SJSA1 (cell line): ENCODE results near the gene ZNF878. TPM values are rescaled to one million over a fixed set of nuclear protein-coding genes. Genes with fewer than 3 reads are reported as not detected.

ENCODE experiments used
- DNase-seq, 2 experiments: peaks; one replicate each; pipeline ENCODE4 v3.0.0-alpha.2; 2015 to 2020; ENCODE audit warnings: low spot score in 2 of 2, low read depth in 1 of 2
- H3K27ac ChIP-seq: fragments of 250-450 bp; sonication (Bioruptor Pico); 2 replicates; pipeline ENCODE4 v1.5.1; 2020; ENCODE audit warnings: mild to moderate bottlenecking, moderate library complexity
- H3K27me3 ChIP-seq: fragments of 250-450 bp; sonication (Bioruptor Pico); replicated peaks from 2 replicates; pipeline ENCODE4 v1.5.1; 2020; ENCODE audit warnings: mild to moderate bottlenecking, moderate library complexity
- H3K36me3 ChIP-seq: fragments of 250-450 bp; sonication (Bioruptor Pico); 2 replicates; pipeline ENCODE4 v1.5.1; 2020; ENCODE audit warnings: mild to moderate bottlenecking
- H3K4me1 ChIP-seq: fragments of 250-450 bp; sonication (Bioruptor Pico); replicated peaks from 2 replicates; pipeline ENCODE4 v1.6.1; 2021; ENCODE audit warnings: mild to moderate bottlenecking
- H3K4me3 ChIP-seq: fragments of 250-450 bp; sonication (Bioruptor Pico); 2 replicates; pipeline ENCODE4 v1.5.1; 2020; ENCODE audit warnings: mild to moderate bottlenecking
- H3K9me3 ChIP-seq: fragments of 250-450 bp; sonication (Bioruptor Pico); replicated peaks from 2 replicates; pipeline ENCODE4 v1.5.1; 2020; ENCODE audit warnings: mild to moderate bottlenecking
- total RNA-seq: library from RNA; depleted of rRNA; stranded (reverse); fragments of >200 nt; shearing (Covaris generic); gene quantifications from 2 replicates; pipeline ENCODE4 v1.2.3, GENCODE V29; 2014

Gene ZNF878
- total RNA-seq, 1 experiment from 2014 or later = 0.08 TPM

DNA sequence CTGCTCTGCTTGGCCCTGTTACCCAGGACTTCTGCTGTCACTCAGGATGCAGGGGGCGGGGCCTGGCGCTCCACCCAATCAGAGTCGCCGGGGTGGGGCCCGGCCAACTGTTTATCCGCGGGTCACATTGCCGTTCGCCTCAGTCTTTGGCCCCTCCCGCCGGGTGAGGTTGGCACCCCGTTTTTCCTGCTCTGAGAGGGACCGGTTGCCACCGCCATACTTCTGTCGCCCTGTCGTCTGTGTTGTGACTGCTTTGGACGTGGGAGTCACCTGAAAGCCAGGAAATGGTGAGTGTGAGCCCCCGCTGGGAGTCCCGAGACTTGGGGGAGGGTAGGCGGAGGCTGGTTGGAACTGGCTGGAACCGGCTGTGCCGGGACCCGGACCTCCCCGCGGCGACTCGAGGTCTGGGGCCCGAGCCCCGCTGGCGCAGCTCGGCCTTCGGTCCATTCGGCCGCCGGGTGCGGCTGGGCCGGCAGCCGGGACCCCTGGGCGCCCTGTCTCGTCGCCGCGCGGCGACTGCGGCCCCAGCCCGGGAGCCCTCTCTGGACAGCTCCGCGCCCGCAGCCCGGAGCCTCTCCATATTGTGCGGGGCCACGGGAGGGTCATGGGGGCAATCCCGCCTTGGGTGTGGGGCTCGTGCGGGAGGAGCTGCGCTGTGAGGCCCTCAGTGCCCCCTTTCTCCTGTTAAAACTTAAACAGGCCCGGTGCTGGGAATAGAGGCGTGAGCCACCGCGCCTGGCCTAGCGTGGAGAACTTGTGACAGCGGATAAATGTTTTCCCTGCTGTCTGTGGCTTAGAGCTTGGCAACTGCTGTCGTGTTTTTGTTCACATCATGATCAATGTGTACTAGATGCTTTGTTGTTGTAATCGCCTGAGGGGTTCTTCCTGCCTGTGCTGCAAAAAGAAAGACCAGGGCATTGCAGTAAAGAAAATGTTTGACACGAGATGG lies 12.1 kb upstream of the ZNF878 start, which contains the start of gene ZNF844:
Gene ZNF844, plus strand, starts transcription at position 142 of the 949 bp plus-strand sequence. Its CDS starts 143 bp downstream, at position 285.
- peak in 1 of 2 experiments; percentile 46 for DNase-seq
- no peaks in the 10 kb centered on the region for H3K4me1 ChIP-seq
- no peak within 1 kb of the TSS; the same call in 1 of the 2 replicates for H3K27ac ChIP-seq
- no peaks in the 10 kb centered on the region for H3K27me3 ChIP-seq
- peaks cover 5% of the 10 kb centered on the region for H3K9me3 ChIP-seq
- H3K4me3 ChIP-seq = peak within 1 kb of the TSS; percentile 42
- H3K36me3 ChIP-seq = no peaks in the 10 kb centered on the region

DNA sequence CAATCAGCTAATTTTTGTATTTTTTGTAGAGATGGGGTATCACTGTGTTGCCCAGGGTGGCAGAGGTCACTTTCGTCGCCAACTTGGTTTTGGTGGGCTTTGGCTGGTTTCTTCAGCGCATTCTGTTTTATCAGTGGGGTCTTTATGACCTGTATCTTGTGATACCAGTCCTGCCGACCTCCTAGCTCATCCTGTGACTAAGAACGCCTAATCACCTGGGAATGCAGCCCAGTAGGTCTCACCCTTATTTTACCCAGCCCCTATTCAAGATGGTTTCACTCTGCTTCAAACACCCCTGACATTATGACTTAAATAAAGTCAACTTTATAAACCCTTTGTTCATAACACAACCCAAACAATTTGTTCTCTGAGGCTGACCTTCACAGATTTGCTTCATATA lies 3.0 kb upstream of the ZNF878 start:
- Histone ChIP-seq H3K9me3 (peaks cover 5% of the 10 kb centered on the region; the same call in 1 of the 2 replicates), H3K4me1 (no peaks in the 10 kb centered on the region), H3K4me3 (no peak overlapping the region), H3K27ac (no peak overlapping the region), H3K27me3 (no peaks in the 10 kb centered on the region), H3K36me3 (no peaks in the 10 kb centered on the region)
- no peak for DNase-seq

DNA sequence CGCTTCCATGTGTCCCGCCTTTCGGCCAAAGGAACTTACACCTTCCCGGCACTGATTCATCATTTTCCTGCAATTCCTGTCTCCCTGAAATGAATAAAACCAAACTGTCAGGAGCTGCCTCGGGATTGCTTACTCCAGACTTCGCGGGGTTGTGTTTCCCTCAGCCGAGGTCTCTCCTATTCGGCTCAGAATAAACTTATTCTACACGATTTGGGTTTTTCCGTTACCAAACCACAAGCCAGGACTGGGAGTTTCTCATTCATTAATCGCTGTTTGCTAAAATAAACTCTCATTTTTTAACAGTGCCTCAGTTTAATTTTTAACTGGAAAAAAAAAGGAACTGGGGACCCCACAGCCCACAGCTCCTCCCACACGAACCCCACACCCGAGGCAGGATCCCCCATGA lies 667 bp downstream of the ZNF878 start:
- no peak overlapping the region for H3K27ac ChIP-seq
- no peaks in the 10 kb centered on the region for H3K36me3 ChIP-seq
- H3K9me3 ChIP-seq = peaks cover 13% of the 10 kb centered on the region; the same call in 1 of the 2 replicates
- H3K27me3 ChIP-seq = no peaks in the 10 kb centered on the region
- no peak for DNase-seq
- H3K4me1 ChIP-seq = no peaks in the 10 kb centered on the region
- H3K4me3 ChIP-seq = peak overlapping the region; percentile 43

DNA sequence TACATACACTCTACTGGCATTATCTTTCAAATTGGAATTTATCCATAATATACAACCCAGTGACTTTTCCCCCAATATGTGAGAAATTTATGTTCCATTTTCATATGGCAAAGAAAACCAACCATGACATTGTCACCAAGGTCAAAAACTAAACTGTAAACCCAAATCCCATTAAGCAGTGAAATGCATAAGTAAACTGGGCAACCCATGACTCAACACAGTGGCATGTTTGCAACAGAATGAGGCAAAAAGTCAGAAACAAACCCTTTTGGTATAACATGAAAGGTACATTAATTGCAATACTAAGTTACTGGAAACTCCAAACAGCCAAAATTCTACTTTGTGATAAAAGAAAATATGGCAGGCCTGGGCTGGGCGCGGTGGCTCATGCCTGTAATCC lies 4.9 kb downstream of the ZNF878 start:
- Histone ChIP-seq H3K4me1 (no peaks in the 10 kb centered on the region), H3K9me3 (peaks cover 34% of the 10 kb centered on the region)
- no peak for DNase-seq

DNA sequence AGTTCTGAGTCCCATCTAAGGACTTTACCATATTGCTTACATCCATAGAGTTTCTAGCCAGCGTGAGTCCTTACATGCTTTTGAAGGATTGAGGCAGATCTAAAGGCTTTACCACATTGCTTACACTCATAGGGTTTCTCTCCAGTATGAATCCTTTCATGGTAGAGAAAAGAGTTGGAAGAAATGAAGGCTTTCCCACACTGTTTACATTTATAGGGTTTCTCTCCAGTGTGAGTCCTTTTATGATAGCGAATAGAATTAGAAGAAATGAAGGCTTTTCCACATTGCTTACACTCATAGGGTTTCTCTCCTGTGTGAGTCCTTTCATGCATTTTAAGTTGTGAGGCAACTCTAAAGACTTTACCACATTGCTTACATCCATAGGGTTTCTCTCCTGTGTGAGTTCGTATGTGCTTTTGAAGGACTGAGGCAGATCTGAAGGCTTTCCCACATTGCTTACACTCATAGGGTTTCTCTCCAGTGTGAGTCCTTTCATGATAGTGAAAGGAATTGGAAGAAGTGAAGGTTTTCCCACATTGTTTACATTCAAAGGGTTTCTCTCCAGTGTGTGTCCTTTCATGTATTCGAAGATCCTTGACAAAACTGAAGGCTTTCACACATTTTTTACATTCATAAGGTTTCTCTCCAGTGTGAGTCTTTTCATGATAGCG lies 8.9 kb downstream of the ZNF878 start:
- Histone ChIP-seq H3K4me1 (no peaks in the 10 kb centered on the region), H3K36me3 (0 out of 2 replicates have a peak, but pooled peaks cover 2% of the 10 kb centered on the region), H3K27ac (no peak overlapping the region), H3K4me3 (no peak overlapping the region), H3K9me3 (peaks cover 30% of the 10 kb centered on the region), H3K27me3 (no peaks in the 10 kb centered on the region)
- no peak for DNase-seq

More for the DNA sequence above, 4.9 kb downstream of the ZNF878 start:
- Histone ChIP-seq H3K4me3 (no peak overlapping the region), H3K27ac (no peak overlapping the region), H3K36me3 (0 out of 2 replicates have a peak, but pooled peaks cover 2% of the 10 kb centered on the region), H3K27me3 (no peaks in the 10 kb centered on the region)

DNA sequence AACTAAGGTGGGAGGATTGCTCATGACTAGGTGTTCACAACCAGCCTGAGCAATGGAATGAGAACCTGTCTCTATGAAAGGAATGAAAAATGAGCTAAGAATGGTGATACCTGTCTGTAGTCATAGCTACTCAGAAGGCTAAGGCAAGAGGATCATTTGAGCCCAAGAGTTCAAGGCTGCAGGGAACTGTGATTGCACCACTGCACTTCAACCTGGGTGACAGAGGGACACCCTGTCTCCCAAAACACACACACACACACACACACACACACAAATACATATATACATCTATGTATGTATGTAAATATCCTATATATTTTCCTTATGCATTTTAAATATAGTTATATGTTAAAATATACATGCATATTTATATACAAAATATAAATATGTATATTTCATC lies 9.9 kb downstream of the ZNF878 start:
- 0 out of 2 replicates have a peak, but pooled peaks cover 2% of the 10 kb centered on the region for H3K36me3 ChIP-seq
- H3K9me3 ChIP-seq = peaks cover 29% of the 10 kb centered on the region
- no peak overlapping the region for H3K4me3 ChIP-seq
- no peaks in the 10 kb centered on the region for H3K4me1 ChIP-seq
- no peaks in the 10 kb centered on the region for H3K27me3 ChIP-seq
- no peak overlapping the region for H3K27ac ChIP-seq
- no peak for DNase-seq

DNA sequence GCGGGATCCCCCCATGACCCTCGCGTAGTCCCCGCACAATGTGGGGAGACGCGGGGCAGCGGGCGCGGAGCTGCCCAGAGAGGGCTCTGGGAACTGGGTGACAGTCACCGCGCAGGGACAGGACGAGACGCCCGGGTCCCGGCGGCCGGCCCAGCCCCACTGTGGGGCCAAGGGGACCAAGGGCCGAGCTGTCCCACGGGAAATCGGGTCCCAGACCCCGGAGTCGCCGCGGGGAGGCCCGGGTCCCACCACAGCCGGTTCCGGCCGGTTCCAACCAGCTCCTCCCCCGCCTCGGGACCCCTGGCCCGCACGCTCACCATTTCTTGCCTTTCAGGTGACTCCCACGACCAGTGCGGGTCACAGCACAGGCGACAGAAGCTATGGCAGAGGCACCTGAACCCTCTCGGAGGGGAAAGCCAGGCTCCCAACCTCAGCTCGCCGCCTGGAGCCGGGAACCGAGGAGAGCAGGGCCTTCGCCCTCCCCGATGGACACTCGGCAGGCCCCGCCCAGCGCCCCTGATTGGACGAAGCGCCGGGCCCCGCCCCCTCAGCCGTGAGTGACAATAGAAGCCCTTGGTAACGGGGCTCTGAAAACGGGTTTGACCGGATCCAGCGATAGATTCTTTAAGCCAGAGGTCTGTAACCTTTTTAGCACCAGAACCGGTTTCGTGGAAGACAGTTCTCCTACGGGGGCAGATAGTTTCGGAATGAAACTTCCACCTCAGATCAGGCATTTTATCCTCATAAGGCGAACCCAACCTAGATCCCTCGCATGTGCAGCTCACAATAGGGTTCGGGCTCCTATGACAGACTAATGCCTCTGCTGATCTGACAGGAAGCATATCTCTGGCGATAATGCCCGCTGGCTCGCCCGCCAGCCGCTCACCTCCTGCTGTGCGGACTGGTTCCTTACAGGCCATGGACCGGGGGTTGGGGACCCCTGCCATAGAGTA lies 17.3 kb downstream of the ZNF878 start, which contains the start of gene ZNF433:
Gene ZNF433, minus strand, starts transcription at position 460 of the 953 bp plus-strand sequence. Its CDS starts 140 bp downstream, at position 320.
- peak; percentile 28 to 65 for DNase-seq
- Histone ChIP-seq H3K27ac (peak within 1 kb of the TSS; percentile 36; the same call in 1 of the 2 replicates), H3K9me3 (peaks cover 3% of the 10 kb centered on the region; the same call in 1 of the 2 replicates), H3K4me3 (peak within 1 kb of the TSS; percentile 53), H3K27me3 (no peaks in the 10 kb centered on the region), H3K4me1 (no peaks in the 10 kb centered on the region), H3K36me3 (0 out of 2 replicates have a peak, but pooled peaks cover 3% of the 10 kb centered on the region)

DNA sequence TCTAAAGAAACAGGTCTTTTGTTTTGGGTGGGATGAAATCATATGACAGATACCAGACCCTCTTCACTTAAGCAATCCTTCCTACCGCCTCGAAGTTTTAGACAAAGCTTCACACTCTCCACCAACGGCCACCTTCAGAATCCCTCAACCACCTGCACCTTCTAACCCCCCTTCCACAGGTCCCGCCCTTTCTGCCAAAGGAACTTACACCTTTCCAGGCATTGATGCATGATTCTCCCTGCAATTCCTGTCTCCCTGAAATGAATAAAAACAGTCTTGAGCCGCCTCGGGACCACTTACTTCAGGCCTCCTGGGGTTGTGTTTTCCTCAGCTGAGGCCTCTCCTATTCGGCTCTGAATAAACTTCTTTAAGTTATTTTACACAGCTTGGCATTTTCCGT lies 18.1 kb downstream of the ZNF878 start:
- H3K9me3 ChIP-seq = peaks cover 3% of the 10 kb centered on the region; the same call in 1 of the 2 replicates
- no peaks in the 10 kb centered on the region for H3K27me3 ChIP-seq
- DNase-seq = no peak
- H3K36me3 ChIP-seq = 0 out of 2 replicates have a peak, but pooled peaks cover 3% of the 10 kb centered on the region
- H3K27ac ChIP-seq = no peak overlapping the region
- H3K4me3 ChIP-seq = peak overlapping the region; percentile 53
- H3K4me1 ChIP-seq = no peaks in the 10 kb centered on the region

DNA sequence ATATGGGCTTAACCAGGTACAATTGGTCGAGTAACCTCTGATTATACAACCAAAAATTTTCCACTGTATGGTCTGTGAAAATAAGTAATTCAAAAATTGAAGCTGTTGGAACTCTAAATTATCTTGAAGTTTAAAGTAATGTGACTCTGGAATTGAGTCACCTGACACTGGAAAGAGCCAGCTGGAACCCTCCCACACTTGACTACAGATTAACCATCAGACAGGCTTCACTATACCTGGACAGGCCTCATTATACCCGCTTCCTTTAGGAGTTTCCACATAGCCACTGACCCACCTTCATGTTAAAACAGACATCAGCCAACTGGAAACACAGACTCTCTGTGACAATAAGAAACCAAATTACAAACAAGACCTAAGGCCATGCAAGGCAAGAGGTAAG lies 18.6 kb downstream of the ZNF878 start:
- H3K36me3 ChIP-seq = 0 out of 2 replicates have a peak, but pooled peaks cover 3% of the 10 kb centered on the region
- DNase-seq = no peak
- H3K4me1 ChIP-seq = no peaks in the 10 kb centered on the region
- peaks cover 3% of the 10 kb centered on the region; the same call in 1 of the 2 replicates for H3K9me3 ChIP-seq
- H3K4me3 ChIP-seq = no peak overlapping the region
- no peaks in the 10 kb centered on the region for H3K27me3 ChIP-seq
- no peak overlapping the region for H3K27ac ChIP-seq

DNA sequence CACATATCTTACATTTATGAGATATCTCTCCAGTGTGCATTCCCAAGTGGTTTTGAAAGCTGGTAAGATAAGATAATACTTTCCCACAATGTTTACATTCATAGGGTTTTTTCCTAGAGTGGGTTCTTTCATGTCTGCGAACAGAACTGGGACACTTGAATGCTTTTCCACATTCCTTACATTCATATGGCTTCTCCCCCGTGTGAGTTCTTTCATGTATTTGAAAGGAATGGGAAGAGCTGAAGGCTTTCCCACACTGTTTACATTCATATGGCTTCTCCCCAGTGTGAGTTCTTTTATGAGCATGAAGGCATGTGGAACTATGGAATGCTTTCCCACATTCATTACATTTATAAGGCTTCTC lies 37.0 kb downstream of the ZNF878 start:
- no peak for DNase-seq
- Histone ChIP-seq H3K27ac (no peak overlapping the region), H3K4me1 (no peaks in the 10 kb centered on the region), H3K9me3 (peaks cover 34% of the 10 kb centered on the region), H3K36me3 (peaks cover 21% of the 10 kb centered on the region), H3K27me3 (no peaks in the 10 kb centered on the region), H3K4me3 (no peak overlapping the region)

DNA sequence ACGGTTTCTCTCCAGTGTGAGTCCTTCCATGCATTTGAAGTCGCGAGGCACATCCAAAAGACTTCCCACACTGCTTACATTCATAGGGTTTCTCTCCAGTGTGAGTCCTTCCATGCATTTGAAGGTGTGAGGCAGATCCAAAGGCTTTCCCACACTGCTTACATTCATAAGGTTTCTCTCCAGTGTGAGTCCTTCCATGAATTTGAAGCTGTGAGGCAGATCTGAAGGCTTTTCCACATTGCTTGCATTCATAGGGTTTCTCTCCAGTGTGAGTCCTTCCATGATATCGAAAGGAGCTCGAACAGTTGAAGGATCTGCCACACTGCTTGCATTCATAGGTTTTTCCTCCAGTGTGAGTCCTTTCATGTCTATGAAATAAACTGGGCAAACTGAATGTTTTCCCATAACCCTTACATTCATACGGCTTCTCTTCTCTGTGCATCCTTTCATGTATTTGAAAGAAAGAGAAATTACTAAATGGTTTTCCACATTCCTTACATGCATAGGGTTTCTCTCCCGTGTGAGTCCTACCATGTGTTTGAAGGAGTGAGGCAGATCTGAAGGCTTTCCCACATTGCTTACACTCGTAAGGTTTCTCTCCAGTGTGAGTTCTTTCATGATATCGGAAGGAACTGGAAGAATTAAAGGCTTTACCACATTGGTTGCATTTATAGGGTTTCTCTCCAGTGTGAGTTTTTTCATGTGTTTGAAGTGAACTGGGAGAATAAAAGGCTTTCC lies 37.6 kb downstream of the ZNF878 start:
- Histone ChIP-seq H3K27ac (no peak overlapping the region), H3K4me3 (no peak overlapping the region), H3K9me3 (peaks cover 34% of the 10 kb centered on the region), H3K4me1 (no peaks in the 10 kb centered on the region), H3K27me3 (no peaks in the 10 kb centered on the region), H3K36me3 (peaks cover 21% of the 10 kb centered on the region)
- DNase-seq = no peak
